ENCODE data around the gene SLC34A1. TPM values are rescaled to one million over a fixed set of nuclear protein-coding genes. Genes with fewer than 3 reads are reported as not detected.

SLC34A1 gene
- total RNA-seq, 2 donors from 2014 or later: not detected

GRCh38 chr5:177378884-177379883, 5.0 kb upstream of the SLC34A1 start:
- DNase-seq (ENCODE audit: low spot score): no peak
- intact Hi-C loops (cut with DNase I): no loop called here

- intact Hi-C loops (cut with DNase I): loop anchor here in 1 of 2 donors (10.0 kb wide), 1 partner anchor 66 kb away; the partner anchor contains the start of gene MXD3
Observed at GRCh38 chr5:177380805-177381126, 3.5 kb upstream of the SLC34A1 start.

DNA sequence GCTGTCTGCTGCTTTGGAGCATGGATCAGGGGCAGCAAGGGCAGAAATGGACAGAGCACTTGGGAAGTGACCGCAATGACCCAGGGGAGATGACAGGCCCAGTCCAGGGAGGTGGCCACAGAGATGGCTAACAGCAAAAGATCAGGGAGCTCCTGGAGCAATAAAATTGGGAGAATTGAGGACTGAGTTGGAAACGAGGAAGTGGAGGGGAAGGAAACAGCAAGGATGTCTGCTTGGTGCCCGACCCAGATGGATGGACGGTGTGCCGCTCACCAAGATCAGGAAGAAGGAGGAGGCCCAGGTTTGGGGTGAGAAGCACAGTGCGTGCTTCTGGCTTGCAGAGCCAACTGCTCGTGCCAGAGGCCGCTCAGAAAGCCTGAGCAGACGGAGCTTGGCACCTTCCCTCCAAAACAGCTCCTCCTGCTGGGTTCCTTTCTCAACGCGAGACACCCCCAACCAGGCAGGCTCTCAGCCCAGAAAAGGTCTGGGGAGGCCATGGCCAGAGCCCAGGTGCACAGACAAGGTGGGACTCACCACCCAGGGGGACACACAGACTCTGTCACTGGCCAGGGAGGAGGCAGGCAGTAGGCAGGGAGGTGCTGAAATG, 1.7 kb upstream of the SLC34A1 start:
- intact Hi-C loops (cut with DNase I): loop anchor here in 1 of 2 donors (10.0 kb wide), 1 partner anchor 68 kb away; the partner anchor contains the start of gene MXD3
- no peak for DNase-seq (ENCODE audit: low spot score)

More at GRCh38 chr5:177380805-177381126, 3.5 kb upstream of the SLC34A1 start:
- no peak for DNase-seq (ENCODE audit: low spot score)

GRCh38 chr5:177383181-177383580, 1.1 kb upstream of the SLC34A1 start:
- intact Hi-C loops (cut with DNase I): loop anchor here in 1 of 2 donors (10.0 kb wide), 1 partner anchor 68 kb away; the partner anchor contains the start of gene MXD3

GRCh38 chr5:177385720-177386119, 1.5 kb downstream of the SLC34A1 start:
- intact Hi-C loops (cut with DNase I): loop anchor here in 1 of 2 donors (10.0 kb wide), 1 partner anchor 71 kb away; the partner anchor contains the start of gene MXD3

More at GRCh38 chr5:177383181-177383580, 1.1 kb upstream of the SLC34A1 start:
- DNase-seq (ENCODE audit: low spot score): no peak

DNA sequence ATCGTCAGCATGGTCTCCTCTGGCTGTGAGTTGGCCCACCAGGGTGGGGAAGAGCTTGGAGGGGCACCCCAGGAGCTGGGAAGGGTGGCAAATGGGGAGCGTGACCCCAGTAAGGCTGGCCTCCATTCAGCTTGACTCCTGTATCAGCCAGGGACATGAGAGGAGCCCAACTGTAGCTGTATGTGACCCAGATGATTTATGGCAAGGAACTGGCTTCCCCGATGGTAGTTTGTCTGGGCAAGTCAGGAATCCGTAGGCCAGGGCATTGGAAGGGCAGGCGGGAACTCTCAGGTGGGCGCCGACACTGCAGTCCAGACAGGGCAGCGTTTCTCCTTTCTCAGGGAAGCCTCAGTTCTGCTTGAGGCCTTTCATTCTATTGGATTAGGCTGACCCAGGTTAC, 2.3 kb downstream of the SLC34A1 start:
- intact Hi-C loops (cut with DNase I): loop anchor here in 1 of 2 donors (10.0 kb wide), 1 partner anchor 72 kb away; the partner anchor contains the start of gene MXD3
- DNase-seq (ENCODE audit: low spot score): no peak

More at GRCh38 chr5:177385720-177386119, 1.5 kb downstream of the SLC34A1 start:
- DNase-seq (ENCODE audit: low spot score): no peak

DNA sequence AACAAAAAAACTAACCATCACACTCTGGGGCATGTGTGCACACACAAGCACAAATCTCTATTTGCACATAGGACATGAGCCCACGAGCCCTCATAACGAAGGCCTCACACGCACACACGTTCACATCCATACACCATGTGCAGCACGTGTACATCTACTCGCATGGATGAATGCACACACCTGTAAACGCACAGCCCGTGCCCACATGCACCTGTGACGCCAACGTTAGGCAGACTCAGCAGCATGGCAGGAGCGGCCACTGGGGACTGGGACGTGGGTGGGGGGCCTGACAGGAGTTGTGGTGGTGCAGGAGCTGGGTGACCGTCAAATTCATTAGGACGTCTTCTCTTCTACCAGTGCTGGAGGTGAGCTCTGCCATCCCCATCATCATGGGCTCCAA, 3.2 kb downstream of the SLC34A1 start:
- DNase-seq (ENCODE audit: low spot score): no peak
- intact Hi-C loops (cut with DNase I): loop anchor here in 1 of 2 donors (10.0 kb wide), 1 partner anchor 73 kb away; the partner anchor contains the start of gene MXD3

DNA sequence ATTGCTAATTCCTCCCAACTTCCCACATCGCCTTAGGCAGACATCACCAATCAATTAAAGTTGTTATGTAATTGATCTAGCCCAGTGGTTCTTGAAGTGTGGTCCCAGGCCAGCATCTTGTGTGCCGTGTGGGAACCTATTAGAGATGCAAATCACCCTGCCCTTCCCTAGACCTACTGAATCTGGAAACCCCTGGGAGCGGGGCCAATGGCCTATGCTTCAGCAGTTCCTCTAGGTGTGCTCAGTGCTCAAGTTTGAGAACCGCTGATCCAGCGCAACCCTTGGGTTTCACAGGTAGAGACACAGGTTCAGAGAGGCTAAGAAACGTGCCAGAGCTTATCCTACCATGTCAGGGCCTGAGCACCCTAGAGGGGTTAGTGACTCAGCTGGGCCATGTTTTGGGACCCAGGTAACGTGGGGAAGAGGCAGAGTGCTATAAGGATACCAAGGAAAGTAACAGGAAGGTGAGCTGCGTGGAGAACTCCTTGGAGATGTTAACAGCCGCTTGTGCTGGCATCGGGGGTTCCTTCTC, 4.4 kb downstream of the SLC34A1 start:
- no peak for DNase-seq (ENCODE audit: low spot score)
- intact Hi-C loops (cut with DNase I): loop anchor here (1.0 to 10.0 kb wide), 2 partner anchors 18 to 74 kb away; partner anchors contain the start of gene MXD3 (in 1 of the 2)

DNA sequence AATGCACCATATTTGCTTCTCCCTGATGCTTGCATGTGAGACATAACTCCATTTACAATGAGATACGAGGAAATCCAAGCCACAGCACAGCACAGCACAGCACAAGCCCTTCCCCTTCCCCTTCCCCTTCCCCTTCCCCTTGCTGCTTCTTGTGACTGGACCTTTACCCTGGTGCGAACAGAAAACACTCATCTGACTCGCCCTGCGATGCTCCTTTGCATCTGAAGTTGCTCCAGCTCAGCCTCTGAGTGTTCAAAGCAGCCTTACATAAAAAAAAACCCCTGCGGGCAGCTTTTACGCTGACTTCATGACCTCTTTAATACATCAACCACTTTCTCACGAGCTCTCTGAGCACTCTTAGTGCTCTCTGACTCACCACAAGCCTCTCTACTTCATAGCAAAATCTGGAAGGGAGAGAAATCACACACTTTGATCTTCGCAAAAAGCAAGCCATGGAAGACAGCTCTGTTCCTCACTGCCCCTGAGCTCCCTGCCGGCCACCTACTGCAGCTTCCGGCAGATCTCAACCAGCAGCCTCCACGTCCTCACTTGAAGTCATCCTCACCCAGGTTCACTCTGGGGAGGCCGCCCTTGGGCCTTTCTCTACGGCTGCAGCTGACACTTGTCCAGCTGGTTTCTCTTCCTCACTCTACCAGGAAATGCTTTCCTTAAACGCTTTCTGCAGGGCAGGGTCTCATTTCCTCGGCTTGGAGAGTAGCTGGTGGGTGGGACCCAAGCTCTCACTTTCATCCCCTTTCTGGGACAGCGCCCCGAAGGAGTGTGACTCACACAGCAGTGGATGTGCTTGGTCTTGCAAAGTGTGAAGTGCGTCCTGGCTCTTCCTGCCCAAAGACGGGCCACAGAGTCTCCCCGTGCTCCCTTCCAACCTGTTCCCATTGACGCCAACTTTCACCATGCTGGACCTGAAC, 5.3 kb downstream of the SLC34A1 start:
- intact Hi-C loops (cut with DNase I): loop anchor here in 1 of 2 donors (5.0 to 10.0 kb wide), 2 partner anchors 75 to 108 kb away; partner anchors contain the start of genes MXD3 and PDLIM7
- DNase-seq (ENCODE audit: low spot score): no peak

GRCh38 chr5:177390363-177391300, 6.4 kb downstream of the SLC34A1 start:
- peak; percentile 91 for DNase-seq (ENCODE audit: low spot score)
- intact Hi-C loops (cut with DNase I): loop anchor here in 1 of 2 donors (5.0 kb wide), 1 partner anchor 107 kb away; the partner anchor contains the start of gene PDLIM7

- intact Hi-C loops (cut with DNase I): loop anchor here (2.0 to 5.0 kb wide), 2 partner anchors 105 to 108 kb away; partner anchors contain the start of gene PDLIM7 (in 1 of the 2)
- no peak for DNase-seq (ENCODE audit: low spot score)
Observed at GRCh38 chr5:177392765-177393164, 8.5 kb downstream of the SLC34A1 start.

DNA sequence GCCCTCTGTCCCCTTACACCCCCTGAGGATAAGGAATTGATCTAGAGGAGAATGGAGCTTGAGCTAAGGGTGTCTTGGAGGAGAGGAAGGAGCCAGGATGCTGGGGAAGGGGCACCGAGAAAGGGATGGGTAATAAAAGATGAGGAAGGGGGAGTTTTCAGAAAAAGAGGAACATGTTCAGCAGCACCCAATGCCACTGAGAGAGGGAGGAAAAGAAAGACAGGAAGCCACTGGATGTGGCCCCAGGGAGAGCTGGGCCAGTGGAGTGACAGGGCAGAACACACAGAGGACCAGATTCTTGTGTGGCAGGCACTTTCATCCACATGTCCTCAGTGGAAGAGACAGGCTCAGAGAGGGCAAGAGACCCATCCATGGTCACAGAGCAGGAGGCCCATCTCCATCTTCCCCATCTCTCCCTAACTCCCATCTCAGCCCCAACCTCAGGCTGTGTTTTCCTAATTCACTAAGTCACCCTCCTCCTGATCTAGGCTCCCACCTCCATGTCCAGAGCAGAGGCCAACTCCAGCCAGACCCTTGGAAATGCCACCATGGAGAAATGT, 9.1 kb downstream of the SLC34A1 start:
- intact Hi-C loops (cut with DNase I): loop anchor here (2.0 to 5.0 kb wide), 2 partner anchors 104 to 108 kb away; partner anchors contain the start of gene PDLIM7 (in 1 of the 2)
- no peak for DNase-seq (ENCODE audit: low spot score)

GRCh38 chr5:177393990-177394389, 9.8 kb downstream of the SLC34A1 start:
- intact Hi-C loops (cut with DNase I): loop anchor here (2.0 to 5.0 kb wide), 2 partner anchors 103 to 107 kb away; partner anchors contain the start of gene PDLIM7 (in 1 of the 2)
- no peak for DNase-seq (ENCODE audit: low spot score)

- intact Hi-C loops (cut with DNase I): no loop called here
- no peak for DNase-seq (ENCODE audit: low spot score)
Observed at GRCh38 chr5:177396078-177396477, 11.8 kb downstream of the SLC34A1 start.

- DNase-seq (ENCODE audit: low spot score): no peak
- intact Hi-C loops (cut with DNase I): no loop called here
Observed at GRCh38 chr5:177396807-177397206, 12.6 kb downstream of the SLC34A1 start.

DNA sequence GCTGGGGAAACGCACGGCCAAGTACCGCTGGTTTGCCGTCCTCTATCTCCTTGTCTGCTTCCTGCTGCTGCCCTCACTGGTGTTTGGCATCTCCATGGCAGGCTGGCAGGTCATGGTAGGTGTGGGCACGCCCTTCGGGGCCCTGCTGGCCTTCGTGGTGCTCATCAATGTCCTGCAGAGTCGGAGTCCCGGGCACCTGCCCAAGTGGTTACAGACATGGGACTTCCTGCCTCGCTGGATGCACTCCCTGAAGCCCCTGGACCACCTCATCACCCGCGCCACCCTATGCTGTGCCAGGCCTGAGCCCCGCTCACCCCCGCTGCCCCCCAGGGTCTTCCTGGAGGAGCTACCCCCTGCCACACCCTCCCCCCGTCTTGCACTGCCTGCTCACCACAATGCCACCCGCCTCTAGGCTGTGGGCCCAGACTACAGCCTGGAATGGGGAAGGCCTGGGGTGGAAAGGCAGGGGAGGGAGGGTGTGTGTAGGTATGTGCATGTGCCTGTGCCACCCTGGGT, 13.7 kb downstream of the SLC34A1 start:
- no peak for DNase-seq (ENCODE audit: low spot score)
- intact Hi-C loops (cut with DNase I): no loop called here

Measured in posterior vena cava (tissue), 2 donors.